Left lung (tissue), 10 donors: ENCODE results near the gene VPS52. TPM values are rescaled to one million over a fixed set of nuclear protein-coding genes. Genes with fewer than 3 reads are reported as not detected.

ENCODE experiments used
- ATAC-seq: fragments of 200-7000 bp; cut with Tn5 transposase; one replicate; pipeline ENCODE4 v1.9.1; 2020; ENCODE audit warnings: moderate library complexity
- DNase-seq, 4 donors: peaks; one replicate each; pipeline ENCODE4 v3.0.0-alpha.2; 2013 to 2020
- H3K27ac ChIP-seq, 2 donors: fragments of 200-600 bp; sonication (generic) in 1 of 2; one replicate each; pipeline versions ENCODE4 v1.5.0 to v1.8.0; 2020 to 2021
- H3K27me3 ChIP-seq, 2 donors: fragments of 200-600 bp; sonication (generic) in 1 of 2; one replicate each; pipeline versions ENCODE4 v1.5.0 to v1.8.0; 2020 to 2021
- H3K36me3 ChIP-seq, 2 donors: fragments of 200-600 bp; sonication (generic) in 1 of 2; one replicate each; pipeline versions ENCODE4 v1.5.0 to v1.8.0; 2020 to 2021
- H3K4me1 ChIP-seq, 2 donors: fragments of 200-600 bp; one replicate each; pipeline ENCODE4 v1.8.0; 2021
- H3K4me3 ChIP-seq, 2 donors: fragments of 200-600 bp; sonication (generic) in 1 of 2; one replicate each; pipeline versions ENCODE4 v1.5.0 to v1.8.0; 2020 to 2021; ENCODE audit warnings: mild to moderate bottlenecking in 1 of 2
- H3K9me3 ChIP-seq, 2 donors: fragments of 200-600 bp; sonication (generic) in 1 of 2; one replicate each; pipeline versions ENCODE4 v1.5.0 to v1.8.0; 2020 to 2021
- intact Hi-C, 2 donors: fragments of 100-400 bp; cut with DNase I; formaldehyde crosslinking; loops; one replicate each; pipeline versions ENCODE4 v1.11.2 to v1.14.2; 2022
- polyA plus RNA-seq, 6 donors: library from polyadenylated mRNA; unstranded; fragments of 120-200 nt; gene quantifications; one replicate each; pipeline ENCODE4 v1.2.1, GENCODE V29; 2013; ENCODE audit not compliant: insufficient read length in 6 of 6
- total RNA-seq, 2 donors: library from RNA; stranded (reverse); fragmentation: NEBNext Ultra II Directional; extraction: Animal tissue kit (Norgen Biotek cat#: 25700); gene quantifications; one replicate each; pipeline ENCODE4 v1.2.1, GENCODE V29; 2021
- TF ChIP-seq, protein P1 (sequence below), 2 donors: fragments of 200-600 bp; sonication (generic) in 1 of 2; IDR thresholded peaks; one replicate each; pipeline versions ENCODE4 v1.5.0 to v1.8.0; 2021; ENCODE audit warnings: antibody characterized with exemption in 2 of 2
- donor health status: DM: no; HTN: yes; CAD: no.
- donor health status: DM: no; HTN: no; CAD: no.

VPS52 gene
- total and polyA plus RNA-seq, 8 donors: 46.2 to 92.5 (median 84.7) TPM

DNA sequence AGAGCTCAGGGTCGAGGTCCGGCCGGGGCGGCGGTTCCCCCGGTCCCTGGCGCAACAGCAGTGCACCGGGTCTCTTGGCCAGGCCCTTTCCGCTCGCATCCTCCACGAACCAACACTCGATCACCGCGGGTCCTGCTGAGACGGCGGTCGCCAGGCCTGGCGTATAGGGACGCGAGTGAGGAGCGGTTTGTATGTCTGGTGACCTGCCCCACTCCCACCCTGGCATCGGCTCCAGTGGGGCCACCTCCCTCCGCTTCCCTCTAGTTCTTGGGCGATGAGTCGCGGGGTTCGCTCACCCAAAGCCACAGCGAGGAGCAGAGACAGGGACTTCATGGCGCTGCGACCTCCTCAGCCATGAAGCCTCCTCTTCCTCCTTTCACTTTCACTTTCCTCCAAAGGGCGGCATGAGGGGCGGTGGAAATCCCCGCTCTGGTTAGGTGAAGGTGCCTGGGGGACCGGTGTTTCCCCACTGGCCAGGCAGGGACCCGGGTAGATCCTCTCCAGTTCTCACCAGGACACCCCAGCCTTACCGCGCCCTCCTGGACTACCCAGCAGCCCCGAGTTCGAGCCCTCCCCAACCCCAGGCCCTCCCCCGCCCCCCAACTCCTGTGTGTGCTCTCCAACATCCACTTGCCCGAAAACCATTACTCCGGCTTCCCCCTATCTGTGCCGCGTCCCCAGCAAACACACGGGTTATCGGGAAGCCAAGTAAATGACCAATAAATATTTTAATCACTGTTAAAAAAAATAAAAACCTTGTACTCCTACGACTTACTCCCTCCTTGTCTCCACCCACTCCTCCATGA lies 42.2 kb upstream of the VPS52 start, which contains the start of gene TAPBP:
TAPBP (minus strand) TSS at position 370 of the 806 bp plus-strand sequence; CDS start at position 333, 37 bp downstream.
- peaks cover 0 to 40% of the 10 kb centered on the region in 2 donors for H3K36me3 ChIP-seq
- peaks cover 20 to 65% of the 10 kb centered on the region in 2 donors for H3K4me1 ChIP-seq
- H3K27ac ChIP-seq: peak within 1 kb of the TSS; percentile 97 to 100
- intact Hi-C loops: loop anchor here in 1 of 2 donors (10.0 kb wide), 1 partner anchor 101 kb away; the partner anchor contains the start of genes CUTA and PHF1
- H3K4me3 ChIP-seq: peak within 1 kb of the TSS; percentile 81 to 97
- peak; percentile 30 for ATAC-seq
- no peaks in the 10 kb centered on the region for H3K27me3 ChIP-seq
- peak; percentile 63 to 89 (median 74) for DNase-seq
- no peaks in the 10 kb centered on the region for H3K9me3 ChIP-seq
- TF ChIP-seq, protein P1, sequence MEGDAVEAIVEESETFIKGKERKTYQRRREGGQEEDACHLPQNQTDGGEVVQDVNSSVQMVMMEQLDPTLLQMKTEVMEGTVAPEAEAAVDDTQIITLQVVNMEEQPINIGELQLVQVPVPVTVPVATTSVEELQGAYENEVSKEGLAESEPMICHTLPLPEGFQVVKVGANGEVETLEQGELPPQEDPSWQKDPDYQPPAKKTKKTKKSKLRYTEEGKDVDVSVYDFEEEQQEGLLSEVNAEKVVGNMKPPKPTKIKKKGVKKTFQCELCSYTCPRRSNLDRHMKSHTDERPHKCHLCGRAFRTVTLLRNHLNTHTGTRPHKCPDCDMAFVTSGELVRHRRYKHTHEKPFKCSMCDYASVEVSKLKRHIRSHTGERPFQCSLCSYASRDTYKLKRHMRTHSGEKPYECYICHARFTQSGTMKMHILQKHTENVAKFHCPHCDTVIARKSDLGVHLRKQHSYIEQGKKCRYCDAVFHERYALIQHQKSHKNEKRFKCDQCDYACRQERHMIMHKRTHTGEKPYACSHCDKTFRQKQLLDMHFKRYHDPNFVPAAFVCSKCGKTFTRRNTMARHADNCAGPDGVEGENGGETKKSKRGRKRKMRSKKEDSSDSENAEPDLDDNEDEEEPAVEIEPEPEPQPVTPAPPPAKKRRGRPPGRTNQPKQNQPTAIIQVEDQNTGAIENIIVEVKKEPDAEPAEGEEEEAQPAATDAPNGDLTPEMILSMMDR (IDR thresholded peaks at IDR 0.05): no peak

DNA sequence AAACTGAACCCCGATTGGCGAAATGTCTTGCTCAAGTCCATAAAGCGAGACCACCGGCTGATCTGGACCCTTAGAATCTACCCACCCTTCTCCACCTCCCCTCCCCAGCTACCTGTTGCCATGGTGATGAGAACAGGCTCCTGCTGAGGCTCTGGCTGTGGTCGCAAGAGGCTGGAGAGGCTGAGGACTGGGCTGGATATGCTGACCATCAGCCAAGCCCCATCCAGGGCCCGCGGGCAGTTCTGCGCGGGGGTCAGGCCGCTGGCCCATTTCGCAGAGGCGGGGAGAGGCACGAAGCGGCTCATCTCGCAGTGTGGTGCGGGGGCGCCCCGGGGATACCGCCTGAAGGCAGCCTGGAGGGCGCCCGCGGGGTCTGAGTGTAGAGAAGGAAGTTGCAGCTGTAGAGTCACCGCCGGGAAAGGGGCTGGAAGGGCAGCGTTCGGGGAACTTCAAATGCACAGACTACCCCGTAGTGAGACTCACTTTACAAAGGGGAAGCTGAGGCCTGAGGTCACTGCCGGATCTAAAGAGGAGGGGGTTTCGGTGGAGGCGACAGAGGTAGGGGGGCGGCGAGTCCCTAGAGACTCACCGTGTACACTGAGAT lies 41.5 kb upstream of the VPS52 start:
- Histone ChIP-seq H3K27me3 (no peaks in the 10 kb centered on the region), H3K9me3 (no peaks in the 10 kb centered on the region), H3K4me1 (peaks cover 15 to 62% of the 10 kb centered on the region in 2 donors), H3K27ac (peak overlapping the region; percentile 97 to 100), H3K4me3 (peak overlapping the region; percentile 81 to 97), H3K36me3 (peaks cover 0 to 42% of the 10 kb centered on the region in 2 donors)
- TF ChIP-seq, protein P1 (IDR thresholded peaks at IDR 0.05): no peak
- DNase-seq (peak; percentile 42 to 92 (median 56)), ATAC-seq (peak; percentile 4)
- intact Hi-C loops: loop anchor here in 1 of 2 donors (10.0 kb wide), 1 partner anchor 102 kb away; the partner anchor contains the start of genes CUTA and PHF1

DNA sequence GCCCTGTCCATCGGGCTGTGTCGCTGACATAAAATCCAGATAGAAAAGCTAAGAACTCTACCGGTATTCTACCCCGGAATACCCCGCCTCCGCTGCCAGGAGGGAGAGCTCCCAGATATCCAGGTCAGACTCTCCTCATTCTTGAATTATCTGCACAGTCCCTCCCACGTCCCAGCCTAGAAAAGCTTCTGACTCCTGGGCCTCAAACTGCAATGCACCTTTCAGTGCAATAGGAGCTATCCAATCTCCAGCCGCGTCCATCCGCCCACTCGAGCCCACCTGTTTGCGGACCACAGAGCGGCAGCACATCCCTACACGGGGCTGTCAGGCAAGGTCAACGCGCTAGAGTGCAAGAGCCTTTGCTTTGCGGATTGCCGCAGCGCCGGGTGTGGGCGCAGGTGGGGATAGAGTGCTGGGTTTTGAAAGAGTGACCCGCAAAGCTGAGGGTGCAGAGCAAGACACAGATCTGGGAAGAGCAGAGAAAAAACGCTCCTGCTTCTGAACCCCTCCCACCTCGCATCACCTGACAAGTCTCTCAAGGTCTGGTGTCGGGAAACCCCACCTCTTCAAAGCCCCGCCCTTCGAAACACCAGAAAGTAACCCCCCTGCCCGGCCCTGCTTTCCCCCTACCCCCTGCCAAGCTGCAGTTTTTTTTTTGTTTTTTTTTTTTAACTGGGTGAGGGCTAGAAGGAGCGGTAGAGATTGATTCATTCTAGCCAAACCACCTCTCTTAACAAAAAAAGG lies 40.9 kb upstream of the VPS52 start:
- Histone ChIP-seq H3K27me3 (no peaks in the 10 kb centered on the region), H3K36me3 (peaks cover 0 to 47% of the 10 kb centered on the region in 2 donors), H3K27ac (peak overlapping the region; percentile 97 to 100), H3K4me3 (peak overlapping the region; percentile 81 to 97), H3K9me3 (no peaks in the 10 kb centered on the region), H3K4me1 (peaks cover 14 to 61% of the 10 kb centered on the region in 2 donors)
- peak; percentile 61 for ATAC-seq
- TF ChIP-seq, protein P1 (IDR thresholded peaks at IDR 0.05): no peak
- intact Hi-C loops: loop anchor here in 1 of 2 donors (10.0 kb wide), 1 partner anchor 102 kb away; the partner anchor contains the start of genes CUTA and PHF1
- peak; percentile 33 to 91 (median 78) for DNase-seq

DNA sequence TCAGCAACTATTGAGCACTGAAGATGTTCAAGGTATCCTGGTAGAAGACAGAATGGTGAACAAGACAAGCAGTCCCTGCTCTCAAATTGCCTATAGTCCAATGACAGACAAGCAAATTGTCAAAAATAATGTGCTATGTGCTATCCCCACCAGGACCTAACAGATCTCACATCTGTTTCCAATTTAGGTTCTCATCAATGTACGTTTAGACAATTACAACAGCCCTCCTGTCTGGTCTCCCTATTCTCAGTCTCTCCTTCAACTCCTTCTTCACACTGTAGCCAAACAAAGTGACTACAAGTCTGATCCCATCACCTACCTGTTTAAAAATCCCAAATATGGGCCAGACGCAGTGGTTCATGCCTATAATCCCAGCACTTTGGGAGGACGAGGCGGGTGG lies 34.7 kb upstream of the VPS52 start:
- Histone ChIP-seq H3K27ac (no peak overlapping the region), H3K36me3 (peaks cover 0 to 93% of the 10 kb centered on the region in 2 donors), H3K4me3 (no peak overlapping the region), H3K9me3 (no peaks in the 10 kb centered on the region), H3K4me1 (peaks cover 0 to 44% of the 10 kb centered on the region in 2 donors), H3K27me3 (no peaks in the 10 kb centered on the region)
- no peak for ATAC-seq
- TF ChIP-seq, protein P1 (IDR thresholded peaks at IDR 0.05): no peak
- DNase-seq: no peak
- intact Hi-C loops: no loop called here
